ENCODE results near the gene SIDT1.

SIDT1 gene

DNA sequence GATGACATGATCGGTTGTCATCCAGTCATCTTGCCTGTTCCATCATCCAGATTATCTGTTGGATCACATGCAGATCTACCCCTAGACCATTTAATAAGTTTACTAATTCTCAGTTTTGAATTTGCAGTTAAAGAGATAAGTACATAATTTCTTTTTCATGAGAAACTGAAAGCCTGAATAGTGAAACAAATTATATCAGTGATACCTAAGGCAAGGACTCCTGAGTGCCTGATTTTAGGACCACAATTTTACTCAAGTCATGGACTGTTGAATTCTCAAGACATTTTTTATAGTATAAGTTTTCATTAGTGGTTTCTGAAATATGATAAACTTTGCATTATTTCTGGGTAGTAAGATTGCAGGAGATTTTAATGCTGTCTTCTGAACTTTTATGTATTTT, 13.2 kb downstream of the SIDT1 start:
- no peak for DNase-seq (ENCODE audit: low read depth in 3 of 3)

DNA sequence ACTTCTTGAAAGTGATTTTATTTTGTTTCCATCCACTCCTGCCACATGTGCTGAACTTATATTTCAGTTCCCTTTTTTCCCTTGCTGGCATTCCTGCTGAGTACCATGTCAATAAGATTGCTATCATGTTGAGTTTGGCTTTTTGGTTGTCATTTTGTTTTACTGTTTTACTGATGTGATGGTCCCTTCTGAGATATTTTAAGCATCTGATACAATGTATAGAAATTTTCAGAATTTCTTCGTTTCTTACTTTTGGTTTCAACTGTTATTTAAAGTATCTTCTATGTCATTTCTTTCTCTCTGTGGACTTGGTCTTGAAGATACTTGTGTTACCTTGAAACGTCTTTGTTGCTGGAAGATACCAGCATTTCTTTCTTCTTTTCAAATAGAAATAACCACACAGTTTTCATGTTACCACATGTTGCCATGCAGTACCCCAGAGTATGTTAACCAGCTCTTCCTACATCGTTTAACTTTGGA, 14.1 kb downstream of the SIDT1 start:
- DNase-seq (ENCODE audit: low read depth in 3 of 3) = no peak

DNA sequence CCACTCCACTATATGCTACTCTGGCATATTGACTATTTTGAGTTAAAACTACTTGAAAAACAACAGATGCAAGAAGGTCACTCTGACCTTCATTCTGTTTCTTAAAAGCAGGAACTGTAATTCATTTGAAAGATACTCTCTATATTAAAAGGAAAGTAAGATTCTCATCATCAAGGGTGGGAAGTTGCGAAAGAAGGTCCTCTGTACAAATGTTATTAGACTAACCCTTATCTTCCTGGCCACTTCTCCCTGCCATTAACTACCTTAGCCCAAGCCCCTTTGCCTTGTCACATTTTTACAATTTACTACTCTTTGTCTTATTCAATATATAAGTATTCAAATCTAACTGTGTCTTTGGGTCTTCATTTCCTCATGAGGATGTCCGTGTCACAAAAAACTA, 16.1 kb downstream of the SIDT1 start:
- no peak for DNase-seq (ENCODE audit: low read depth in 3 of 3)

- DNase-seq (ENCODE audit: low read depth in 3 of 3) = no peak
Observed at GRCh38 chr3:113551820-113552219, 19.5 kb downstream of the SIDT1 start.

GRCh38 chr3:113552851-113553250, 20.5 kb downstream of the SIDT1 start:
- DNase-seq (ENCODE audit: low read depth in 3 of 3) = no peak

DNA sequence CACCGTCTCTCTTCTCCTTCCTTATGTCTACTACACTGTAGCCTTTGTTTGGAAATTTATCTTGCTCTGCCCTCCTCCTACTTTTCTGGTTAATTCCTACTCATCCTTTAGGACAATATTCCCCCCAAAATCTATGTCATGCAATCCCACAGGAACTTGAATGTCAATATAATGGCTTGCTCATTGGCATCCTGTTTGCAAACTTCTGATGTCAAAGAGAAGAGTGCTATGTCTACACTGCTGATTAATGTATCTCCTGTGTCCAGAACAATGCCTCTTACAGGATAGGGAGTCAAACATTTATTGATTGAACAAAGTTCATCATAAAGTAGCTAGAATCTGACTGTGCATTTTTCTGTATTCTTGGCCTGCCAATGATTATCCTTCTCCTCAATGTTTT, 22.8 kb downstream of the SIDT1 start:
- no peak for DNase-seq (ENCODE audit: low read depth in 3 of 3)

GRCh38 chr3:113556316-113556945, 24.1 kb downstream of the SIDT1 start:
- DNase-seq (ENCODE audit: low read depth in 3 of 3) = no peak

- no peak for DNase-seq (ENCODE audit: low read depth in 3 of 3)
Observed at GRCh38 chr3:113556946-113557335, 24.6 kb downstream of the SIDT1 start.

DNA sequence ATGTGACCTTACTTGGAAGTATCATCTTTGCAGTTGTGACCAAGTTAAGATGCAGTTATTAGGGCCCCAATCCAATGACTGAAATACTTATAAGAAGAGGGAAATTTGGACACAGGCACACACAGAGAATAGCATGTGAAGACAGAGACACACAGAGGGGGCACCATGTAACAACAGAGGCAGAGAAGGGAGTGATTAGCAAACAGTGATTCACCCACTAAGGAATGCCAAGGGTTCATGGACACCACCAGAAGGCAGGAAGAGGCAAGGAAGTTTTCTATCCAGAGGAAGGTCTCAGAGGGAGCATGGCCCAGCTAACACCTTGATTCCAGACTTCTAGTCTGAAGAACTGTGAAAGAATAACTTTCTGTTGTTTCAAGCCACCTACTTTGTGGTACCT, 25.0 kb downstream of the SIDT1 start:
- no peak for DNase-seq (ENCODE audit: low read depth in 3 of 3)

DNA sequence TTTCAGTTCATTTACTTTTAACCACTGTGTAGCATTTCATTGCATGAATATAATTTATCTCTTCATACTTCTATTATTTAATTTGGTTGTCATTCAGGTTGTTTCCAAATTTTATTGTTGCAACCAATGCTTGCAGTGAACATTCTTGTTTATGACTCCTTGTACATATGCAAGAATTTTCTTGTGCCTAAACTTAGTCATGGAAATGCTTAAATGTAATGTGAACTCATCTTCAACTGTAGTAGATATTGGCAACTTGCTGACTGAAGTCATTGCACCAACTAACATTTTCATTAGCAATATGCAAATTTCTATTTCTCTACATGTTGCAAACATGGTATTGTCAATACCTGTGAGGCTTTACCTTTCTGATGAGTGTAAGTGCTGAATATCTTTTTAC, 26.7 kb downstream of the SIDT1 start:
- DNase-seq (ENCODE audit: low read depth in 3 of 3) = no peak

- DNase-seq (ENCODE audit: low read depth in 3 of 3) = no peak
Observed at GRCh38 chr3:113560271-113560670, 27.9 kb downstream of the SIDT1 start.

DNA sequence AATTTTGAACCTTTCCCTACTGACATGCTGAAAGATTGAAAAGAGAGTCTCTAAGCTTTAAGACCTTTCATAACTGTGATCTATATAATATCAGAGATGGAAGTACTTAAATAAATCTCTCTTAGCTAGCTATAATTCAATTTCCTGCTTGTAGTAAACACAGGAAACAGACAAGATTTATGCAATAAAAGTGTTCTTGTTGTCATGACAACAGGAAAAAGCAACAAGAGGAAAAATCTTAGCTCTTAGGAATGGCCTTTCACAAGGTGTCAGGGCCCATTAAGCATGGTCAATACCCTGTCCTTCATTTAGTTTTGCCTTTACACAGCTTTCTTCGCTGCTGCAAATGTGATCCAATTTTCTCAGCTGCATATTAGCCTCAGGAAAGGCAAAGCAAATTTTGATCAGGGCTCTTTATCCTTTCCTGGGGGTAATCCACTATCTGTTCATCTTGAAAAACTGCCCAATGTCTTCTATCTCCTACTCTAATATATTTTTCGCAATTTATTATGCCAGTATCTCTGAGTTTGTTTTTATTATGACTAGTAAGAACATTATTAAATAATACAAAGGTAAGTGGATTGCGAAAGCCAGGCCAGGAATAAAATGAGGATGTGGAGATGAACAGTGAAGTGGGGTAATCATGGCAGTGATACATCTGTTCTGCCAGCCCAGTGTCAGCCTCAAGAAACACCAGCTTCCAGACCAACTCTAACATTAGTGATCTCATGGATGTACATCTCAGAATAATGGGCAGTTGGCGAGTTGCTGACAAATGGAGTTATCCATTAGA, 28.7 kb downstream of the SIDT1 start:
- DNase-seq (ENCODE audit: low read depth in 3 of 3) = no peak

GRCh38 chr3:113565555-113565954, 33.2 kb downstream of the SIDT1 start:
- no peak for DNase-seq (ENCODE audit: low read depth in 3 of 3)

- DNase-seq (ENCODE audit: low read depth in 3 of 3) = no peak
Observed at GRCh38 chr3:113570158-113570557, 37.8 kb downstream of the SIDT1 start.

DNA sequence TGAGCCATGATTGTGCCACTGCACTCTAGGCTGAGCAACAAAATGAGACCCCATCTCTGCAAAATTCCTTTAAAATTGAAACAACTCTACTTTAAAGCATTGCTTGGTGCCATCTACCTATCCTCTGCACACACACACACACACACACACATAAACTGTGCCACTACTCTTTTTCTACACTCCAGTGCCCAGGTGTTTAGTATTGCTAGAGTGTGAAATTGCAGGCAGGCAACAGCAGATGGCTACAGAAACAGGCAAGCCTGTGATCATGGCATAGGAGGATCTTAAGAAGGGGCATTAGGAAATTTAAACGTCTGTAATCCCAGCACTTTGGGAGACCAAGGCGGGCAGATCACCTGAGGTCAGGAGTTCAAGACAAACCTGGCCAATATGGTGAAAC, 39.0 kb downstream of the SIDT1 start:
- DNase-seq (ENCODE audit: low read depth in 3 of 3) = no peak

DNA sequence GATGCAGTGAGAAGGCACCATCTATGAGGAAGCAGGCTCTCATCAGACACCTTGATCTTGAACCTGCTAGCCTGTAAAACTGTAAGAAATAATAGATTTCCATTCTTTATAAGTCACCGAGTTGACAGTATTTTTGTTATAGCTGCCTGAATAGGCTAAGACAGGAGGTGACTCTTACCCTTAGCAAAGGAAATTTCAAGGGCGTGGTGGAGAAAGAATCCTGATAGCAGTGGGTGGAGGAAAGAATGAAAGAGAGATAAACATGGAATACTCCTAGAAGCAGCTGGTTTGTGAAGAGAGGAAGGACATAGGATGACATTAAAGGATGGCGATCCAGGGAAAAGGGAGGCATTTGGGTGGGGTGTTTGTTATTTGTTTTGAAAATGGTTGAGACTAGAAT, 41.4 kb downstream of the SIDT1 start:
- DNase-seq (ENCODE audit: low read depth in 3 of 3) = no peak

DNA sequence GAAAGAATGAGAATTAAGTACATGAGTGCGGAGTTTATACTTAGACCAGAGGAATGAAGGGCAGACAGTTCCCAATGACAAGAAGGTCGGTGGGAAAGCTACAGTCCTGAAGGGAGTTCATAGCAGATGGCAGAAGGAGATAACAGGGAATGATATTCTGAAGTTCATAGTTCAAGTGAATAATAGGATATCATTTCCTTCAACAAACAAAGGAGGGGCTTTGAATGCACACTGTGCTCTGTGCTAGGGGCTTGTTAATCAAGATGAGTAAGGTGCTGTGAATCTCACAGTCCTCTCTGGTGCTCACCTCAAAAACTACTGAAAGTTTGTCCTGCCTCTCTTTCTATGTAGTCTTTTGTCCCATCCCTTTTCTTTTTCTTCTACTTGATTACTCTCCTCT, 41.9 kb downstream of the SIDT1 start:
- no peak for DNase-seq (ENCODE audit: low read depth in 3 of 3)

GRCh38 chr3:113575206-113575605, 42.9 kb downstream of the SIDT1 start:
- DNase-seq (ENCODE audit: low read depth in 3 of 3) = no peak

GRCh38 chr3:113585228-113585627, 52.9 kb downstream of the SIDT1 start:
- DNase-seq (ENCODE audit: low read depth in 3 of 3) = no peak

DNA sequence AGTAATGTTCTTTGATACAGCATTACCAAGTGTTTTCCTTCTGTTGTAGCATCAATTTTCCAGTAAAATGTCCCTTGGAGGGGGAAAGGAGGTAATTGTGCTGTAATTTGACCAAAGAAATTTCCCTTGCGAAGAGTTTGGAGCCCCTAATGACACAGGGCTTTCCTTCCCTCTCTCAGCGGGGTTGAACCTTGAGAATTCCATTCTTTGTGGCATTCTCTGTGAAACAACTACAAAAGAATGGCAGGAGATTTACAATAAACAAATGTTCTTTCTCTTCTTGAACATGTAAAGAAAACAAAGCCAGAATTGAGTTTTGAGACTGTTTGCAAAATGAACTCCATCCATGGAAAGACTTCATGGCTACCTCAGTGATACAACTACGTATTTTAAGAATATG, 53.4 kb downstream of the SIDT1 start:
- no peak for DNase-seq (ENCODE audit: low read depth in 3 of 3)

GRCh38 chr3:113588806-113589205, 56.5 kb downstream of the SIDT1 start:
- DNase-seq (ENCODE audit: low read depth in 3 of 3) = no peak

DNA sequence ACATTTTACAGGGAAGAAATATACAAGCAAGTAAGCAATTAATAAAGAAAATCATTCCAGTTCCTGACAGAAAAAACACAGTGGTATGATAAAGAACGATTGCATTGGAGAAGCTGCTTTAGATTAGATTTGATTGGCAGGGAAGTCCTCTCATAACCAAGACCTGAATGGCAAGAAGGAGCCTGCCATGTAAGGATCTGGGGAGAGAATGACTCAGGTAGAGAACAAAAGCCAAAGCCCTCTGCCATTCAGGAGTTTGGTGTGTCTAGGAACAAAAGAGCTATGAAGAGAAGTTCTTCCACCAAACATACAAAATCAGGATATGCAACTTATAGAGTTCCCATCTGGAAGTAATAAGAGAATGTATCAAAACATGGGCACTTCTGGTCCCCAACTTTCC, 57.6 kb downstream of the SIDT1 start:
- no peak for DNase-seq (ENCODE audit: low read depth in 3 of 3)

DNA sequence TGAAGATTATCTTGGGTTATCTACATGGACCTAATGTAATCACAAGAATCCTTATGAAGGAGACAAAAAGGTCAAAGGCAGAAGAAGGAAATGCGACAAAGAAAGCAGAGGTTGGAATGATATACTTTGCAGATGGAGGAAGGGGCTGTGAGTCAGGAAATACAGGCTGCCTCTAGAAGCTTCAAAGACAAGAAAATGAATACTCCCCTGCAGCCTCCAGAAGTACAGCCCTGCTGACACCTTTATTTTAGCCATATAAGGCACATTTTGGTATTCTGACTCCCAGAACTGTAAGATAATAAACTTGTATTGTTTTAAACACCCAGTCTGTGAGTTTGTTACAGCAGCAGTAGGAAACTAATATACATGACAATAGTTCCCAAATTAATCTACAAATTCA, 58.6 kb downstream of the SIDT1 start:
- DNase-seq (ENCODE audit: low read depth in 3 of 3) = no peak

GRCh38 chr3:113594066-113594465, 61.7 kb downstream of the SIDT1 start:
- no peak for DNase-seq (ENCODE audit: low read depth in 3 of 3)

Data from stimulated activated CD4-positive, alpha-beta T cell treated with anti-CD3 and anti-CD28 coated beads, TNF-alpha, amount 100 ng/mL, for 4 hours (primary cell).